ENCODE data around the gene PSME3IP1. TPM values are rescaled to one million over a fixed set of nuclear protein-coding genes. Genes with fewer than 3 reads are reported as not detected.

Gene PSME3IP1
- total and polyA plus RNA-seq, 2 of the 4 experiments (the other 2 are of a cell fraction): 50.2 to 75.2 TPM

GRCh38 chr16:57159447-57159846, 26.4 kb downstream of the PSME3IP1 start:
- Histone ChIP-seq H3K14ac (replicated peaks; ENCODE audit: low read depth, low read length) (no peak overlapping the region), H3K56ac (ENCODE audit: extremely low read depth, insufficient read depth, low read length) (no peak overlapping the region), H4K91ac (ENCODE audit: insufficient read depth, low read depth, low read length) (no peak overlapping the region), H3K4me2 (ENCODE audit: low read depth, low read length) (no peak overlapping the region), H3K27me3 (ENCODE audit: control insufficient read depth, insufficient read depth, low read length) (no peaks in the 10 kb centered on the region), H3K9me1 (ENCODE audit: insufficient read depth, low read length) (no peaks in the 10 kb centered on the region), H3K27ac (ENCODE audit: insufficient read depth, low read length) (no peak overlapping the region), H3K9ac (ENCODE audit: low read depth, low read length) (no peak overlapping the region), H3K4ac (ENCODE audit: low read depth, low read length) (no peak overlapping the region), H2AK5ac (ENCODE audit: low read depth, low read length) (no peak overlapping the region), H2AK9ac (replicated peaks; ENCODE audit: low read depth, low read length, poor library complexity) (no peak overlapping the region), H3K4me1 (ENCODE audit: control insufficient read depth, insufficient read depth, low read length) (no peaks in the 10 kb centered on the region), H2BK5ac (ENCODE audit: low read depth, low read length, poor library complexity, severe bottlenecking) (no peak overlapping the region), H2BK20ac (ENCODE audit: low read depth, low read length) (no peak overlapping the region), H4K5ac (ENCODE audit: low read depth, low read length) (no peak overlapping the region), H3K18ac (ENCODE audit: low read depth, low read length) (no peak overlapping the region), H3K36me3 (ENCODE audit: control insufficient read depth, insufficient read depth, low read length) (peaks cover 37% of the 10 kb centered on the region), H3K4me3 (ENCODE audit: insufficient read depth, low read depth, low read length) (no peak overlapping the region), H2AFZ (replicated peaks; ENCODE audit: low read length, poor library complexity) (no peak overlapping the region), H4K20me1 (ENCODE audit: insufficient read depth, low read length) (no peaks in the 10 kb centered on the region), H2BK15ac (ENCODE audit: low read depth, low read length) (no peak overlapping the region), H3K9me3 (ENCODE audit: control insufficient read depth, insufficient read depth, low read length) (no peaks in the 10 kb centered on the region), H4K8ac (ENCODE audit: low read depth in 2 of 2, low read length in 2 of 2) (no peak overlapping the region), H3K79me1 (ENCODE audit: low read depth in 1 of 2, low read length in 2 of 2) (peaks cover 3 to 5% of the 10 kb centered on the region in 2 experiments; a peak in 1 of 4 replicates), H3K23ac (ENCODE audit: low read depth, low read length) (no peak overlapping the region), H2BK120ac (ENCODE audit: low read depth, low read length) (no peak overlapping the region)
- no CpG with 5 or more reads among the region's 4 CpGs for WGBS, 2 experiments (ENCODE audit: extremely low coverage in 2 of 2, insufficient read length in 1 of 2)
- CTCF ChIA-PET: no interaction called here
- dilution Hi-C loops (cut with HindIII; ENCODE audit: low sequenced_read_pairs, unreplicated experiment) (no loop called here), in situ Hi-C loops (cut with MboI; ENCODE audit: low sequenced_read_pairs) (no loop called here), intact Hi-C loops (cut with micrococcal nuclease) (no loop called here)
- DNase-seq (no peak), ATAC-seq (ENCODE audit: low read depth) (no peak)
- TF ChIP-seq RCOR1 (IDR thresholded peaks at IDR 0.05; ENCODE audit: insufficient replicate concordance, low read length): no peak
- no peak for TF ChIP-seq NFE2L2 (IDR thresholded peaks at IDR 0.05; ENCODE audit: low read depth, low read length)
- TF ChIP-seq RFX5 (IDR thresholded peaks at IDR 0.05; ENCODE audit: low read depth, low read length): no peak
- TF ChIP-seq CHD1 (IDR thresholded peaks at IDR 0.05; ENCODE audit: low read depth, low read length): no peak
- TF ChIP-seq CTCF (conservative IDR thresholded peaks at IDR 0.05; ENCODE audit: low read depth, low read length): no peak
- TF ChIP-seq MXI1 (IDR thresholded peaks at IDR 0.05; ENCODE audit: borderline replicate concordance, low read depth, low read length): no peak
- no peak for TF ChIP-seq MAZ (IDR thresholded peaks at IDR 0.05; ENCODE audit: borderline replicate concordance, low read depth, low read length)
- no peak for TF ChIP-seq POLR2A (IDR thresholded peaks at IDR 0.05; ENCODE audit: low read depth, low read length)
- no peak for TF ChIP-seq USF2 (IDR thresholded peaks at IDR 0.05; ENCODE audit: low read depth, low read length)
- POLR2A ChIA-PET (ENCODE audit: unreplicated experiment): no interaction called here
- no TSS peak for BruUV-seq (replicated peaks)
